ENCODE measurements around the gene TOMM40.
"Not testable (repeated sequence)": the region's sequence is repeated elsewhere in the genome, so short reads cannot be mapped to it uniquely, and the experiment has no call there.

TOMM40 gene

DNA sequence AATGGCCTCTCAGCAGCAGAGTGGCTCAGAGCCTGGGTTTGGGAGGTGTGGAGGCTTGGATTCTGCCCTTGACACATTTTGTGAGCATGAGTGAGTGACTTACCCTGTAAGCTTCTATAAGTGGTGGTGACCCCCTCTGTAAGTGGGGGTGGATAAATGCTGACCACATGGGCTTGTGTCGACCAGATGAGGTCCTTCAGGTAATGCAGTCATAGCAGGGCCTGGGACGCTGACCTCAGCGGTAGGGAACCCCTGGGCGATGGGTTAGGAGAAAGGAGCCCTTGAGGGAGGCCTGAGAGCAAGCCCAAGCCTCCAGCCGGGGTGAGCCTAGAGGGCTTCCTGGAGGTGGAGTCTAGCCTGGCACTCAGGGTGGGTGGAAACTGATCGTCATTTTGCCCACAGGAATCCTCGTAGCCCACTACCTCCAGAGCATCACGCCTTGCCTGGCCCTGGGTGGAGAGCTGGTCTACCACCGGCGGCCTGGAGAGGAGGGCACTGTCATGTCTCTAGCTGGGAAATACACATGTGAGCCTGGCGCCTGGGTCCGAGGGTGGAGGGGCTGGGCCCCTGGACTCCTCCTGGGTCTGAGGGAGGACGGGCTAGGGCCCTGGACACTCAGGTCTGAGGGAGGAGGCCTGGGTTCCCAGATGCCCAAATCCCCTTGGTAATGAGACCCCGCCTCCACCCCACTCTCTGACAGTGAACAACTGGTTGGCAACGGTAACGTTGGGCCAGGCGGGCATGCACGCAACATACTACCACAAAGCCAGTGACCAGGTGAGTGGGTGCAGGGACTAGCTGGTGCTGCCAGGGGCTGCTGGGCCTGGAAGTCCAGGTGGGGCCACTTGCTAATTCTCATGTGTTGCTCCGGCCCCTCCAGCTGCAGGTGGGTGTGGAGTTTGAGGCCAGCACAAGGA, 9.5 kb downstream of the TOMM40 start:
- Histone ChIP-seq H3K9ac (ENCODE audit: low read depth, low read length) (no peak overlapping the region), H3K9me3 (ENCODE audit: control insufficient read depth, insufficient read depth, low read length) (no peaks in the 10 kb centered on the region), H3K4me1 (ENCODE audit: insufficient read depth, low read length) (peaks cover 12% of the 10 kb centered on the region; the same call in 1 of the 2 replicates), H3K36me3 (ENCODE audit: insufficient read depth, low read length) (peaks cover 13% of the 10 kb centered on the region)

DNA sequence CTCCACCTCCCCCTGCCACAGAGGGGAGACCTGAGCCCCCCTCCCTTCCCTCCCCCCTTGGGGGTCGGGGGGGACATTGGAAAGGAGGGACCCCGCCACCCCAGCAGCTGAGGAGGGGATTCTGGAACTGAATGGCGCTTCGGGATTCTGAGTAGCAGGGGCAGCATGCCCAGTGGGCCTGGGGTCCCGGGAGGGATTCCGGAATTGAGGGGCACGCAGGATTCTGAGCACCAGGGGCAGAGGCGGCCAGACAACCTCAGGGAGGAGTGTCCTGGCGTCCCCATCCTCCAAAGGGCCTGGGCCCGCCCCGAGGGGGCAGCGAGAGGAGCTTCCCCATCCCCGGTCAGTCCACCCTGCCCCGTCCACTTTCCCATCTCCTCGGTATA, 12.2 kb downstream of the TOMM40 start:
- Histone ChIP-seq H3K36me3 (ENCODE audit: insufficient read depth, low read length) (peaks cover 19% of the 10 kb centered on the region), H3K9me3 (ENCODE audit: control insufficient read depth, insufficient read depth, low read length) (no peaks in the 10 kb centered on the region), H3K4me1 (ENCODE audit: insufficient read depth, low read length) (peaks cover 12% of the 10 kb centered on the region; the same call in 1 of the 2 replicates), H3K9ac (ENCODE audit: low read depth, low read length) (no peak overlapping the region)

DNA sequence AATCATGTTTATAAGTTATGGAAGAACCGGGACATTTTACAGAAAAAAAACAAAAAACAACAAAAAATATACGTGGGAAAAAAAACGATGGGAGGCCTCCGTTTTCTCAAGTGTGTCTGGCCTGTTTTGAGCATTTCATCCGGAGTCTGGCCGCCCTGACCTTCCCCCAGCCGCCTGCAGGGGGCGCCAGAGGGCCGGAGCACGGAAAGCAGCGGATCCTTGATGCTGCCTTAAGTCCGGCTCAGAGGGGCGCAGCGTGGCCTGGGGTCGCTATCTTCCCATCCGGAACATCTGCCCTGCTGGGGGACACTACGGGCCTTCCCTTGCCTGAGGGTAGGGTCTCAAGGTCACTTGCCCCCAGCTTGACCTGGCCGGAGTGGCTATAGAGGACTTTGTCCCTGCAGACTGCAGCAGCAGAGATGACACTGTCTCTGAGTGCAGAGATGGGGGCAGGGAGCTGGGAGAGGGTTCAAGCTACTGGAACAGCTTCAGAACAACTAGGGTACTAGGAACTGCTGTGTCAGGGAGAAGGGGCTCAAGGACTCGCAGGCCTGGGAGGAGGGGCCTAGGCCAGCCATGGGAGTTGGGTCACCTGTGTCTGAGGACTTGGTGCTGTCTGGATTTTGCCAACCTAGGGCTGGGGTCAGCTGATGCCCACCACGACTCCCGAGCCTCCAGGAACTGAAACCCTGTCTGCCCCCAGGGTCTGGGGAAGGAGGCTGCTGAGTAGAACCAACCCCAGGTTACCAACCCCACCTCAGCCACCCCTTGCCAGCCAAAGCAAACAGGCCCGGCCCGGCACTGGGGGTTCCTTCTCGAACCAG, 12.8 kb downstream of the TOMM40 start:
- H3K9ac ChIP-seq (ENCODE audit: low read depth, low read length): no peak overlapping the region; the same call in 1 of the 2 replicates
- peaks cover 19% of the 10 kb centered on the region for H3K36me3 ChIP-seq (ENCODE audit: insufficient read depth, low read length)
- peaks cover 12% of the 10 kb centered on the region; the same call in 1 of the 2 replicates for H3K4me1 ChIP-seq (ENCODE audit: insufficient read depth, low read length)
- no peaks in the 10 kb centered on the region for H3K9me3 ChIP-seq (ENCODE audit: control insufficient read depth, insufficient read depth, low read length)

DNA sequence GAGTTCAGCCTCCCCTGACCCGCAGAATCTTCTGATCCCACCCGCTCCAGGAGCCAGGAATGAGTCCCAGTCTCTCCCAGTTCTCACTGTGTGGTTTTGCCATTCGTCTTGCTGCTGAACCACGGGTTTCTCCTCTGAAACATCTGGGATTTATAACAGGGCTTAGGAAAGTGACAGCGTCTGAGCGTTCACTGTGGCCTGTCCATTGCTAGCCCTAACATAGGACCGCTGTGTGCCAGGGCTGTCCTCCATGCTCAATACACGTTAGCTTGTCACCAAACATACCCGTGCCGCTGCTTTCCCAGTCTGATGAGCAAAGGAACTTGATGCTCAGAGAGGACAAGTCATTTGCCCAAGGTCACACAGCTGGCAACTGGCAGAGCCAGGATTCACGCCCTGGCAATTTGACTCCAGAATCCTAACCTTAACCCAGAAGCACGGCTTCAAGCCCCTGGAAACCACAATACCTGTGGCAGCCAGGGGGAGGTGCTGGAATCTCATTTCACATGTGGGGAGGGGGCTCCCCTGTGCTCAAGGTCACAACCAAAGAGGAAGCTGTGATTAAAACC, 13.5 kb downstream of the TOMM40 start:
- H3K4me1 ChIP-seq (ENCODE audit: insufficient read depth, low read length): peaks cover 12% of the 10 kb centered on the region; the same call in 1 of the 2 replicates
- peaks cover 21% of the 10 kb centered on the region for H3K36me3 ChIP-seq (ENCODE audit: insufficient read depth, low read length)
- no peak overlapping the region for H3K9ac ChIP-seq (ENCODE audit: low read depth, low read length)
- no peaks in the 10 kb centered on the region for H3K9me3 ChIP-seq (ENCODE audit: control insufficient read depth, insufficient read depth, low read length)

DNA sequence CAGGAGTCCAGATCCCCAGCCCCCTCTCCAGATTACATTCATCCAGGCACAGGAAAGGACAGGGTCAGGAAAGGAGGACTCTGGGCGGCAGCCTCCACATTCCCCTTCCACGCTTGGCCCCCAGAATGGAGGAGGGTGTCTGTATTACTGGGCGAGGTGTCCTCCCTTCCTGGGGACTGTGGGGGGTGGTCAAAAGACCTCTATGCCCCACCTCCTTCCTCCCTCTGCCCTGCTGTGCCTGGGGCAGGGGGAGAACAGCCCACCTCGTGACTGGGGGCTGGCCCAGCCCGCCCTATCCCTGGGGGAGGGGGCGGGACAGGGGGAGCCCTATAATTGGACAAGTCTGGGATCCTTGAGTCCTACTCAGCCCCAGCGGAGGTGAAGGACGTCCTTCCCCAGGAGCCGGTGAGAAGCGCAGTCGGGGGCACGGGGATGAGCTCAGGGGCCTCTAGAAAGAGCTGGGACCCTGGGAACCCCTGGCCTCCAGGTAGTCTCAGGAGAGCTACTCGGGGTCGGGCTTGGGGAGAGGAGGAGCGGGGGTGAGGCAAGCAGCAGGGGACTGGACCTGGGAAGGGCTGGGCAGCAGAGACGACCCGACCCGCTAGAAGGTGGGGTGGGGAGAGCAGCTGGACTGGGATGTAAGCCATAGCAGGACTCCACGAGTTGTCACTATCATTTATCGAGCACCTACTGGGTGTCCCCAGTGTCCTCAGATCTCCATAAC, 14.5 kb downstream of the TOMM40 start, which contains the start of gene APOE:
APOE (plus strand) TSS at position 360 of the 724 bp plus-strand sequence. CDS start 829 bp downstream, outside the sequence.
- Histone ChIP-seq H3K9me3 (ENCODE audit: control insufficient read depth, insufficient read depth, low read length) (no peaks in the 10 kb centered on the region), H3K4me1 (ENCODE audit: insufficient read depth, low read length) (peaks cover 12% of the 10 kb centered on the region; the same call in 1 of the 2 replicates), H3K9ac (ENCODE audit: low read depth, low read length) (peak within 1 kb of the TSS; percentile 91), H3K36me3 (ENCODE audit: insufficient read depth, low read length) (peaks cover 16% of the 10 kb centered on the region)

DNA sequence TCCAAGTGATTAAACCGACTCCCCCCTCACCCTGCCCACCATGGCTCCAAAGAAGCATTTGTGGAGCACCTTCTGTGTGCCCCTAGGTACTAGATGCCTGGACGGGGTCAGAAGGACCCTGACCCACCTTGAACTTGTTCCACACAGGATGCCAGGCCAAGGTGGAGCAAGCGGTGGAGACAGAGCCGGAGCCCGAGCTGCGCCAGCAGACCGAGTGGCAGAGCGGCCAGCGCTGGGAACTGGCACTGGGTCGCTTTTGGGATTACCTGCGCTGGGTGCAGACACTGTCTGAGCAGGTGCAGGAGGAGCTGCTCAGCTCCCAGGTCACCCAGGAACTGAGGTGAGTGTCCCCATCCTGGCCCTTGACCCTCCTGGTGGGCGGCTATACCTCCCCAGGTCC, 16.6 kb downstream of the TOMM40 start:
- peaks cover 14% of the 10 kb centered on the region for H3K4me1 ChIP-seq (ENCODE audit: insufficient read depth, low read length)
- H3K36me3 ChIP-seq (ENCODE audit: insufficient read depth, low read length): peaks cover 16% of the 10 kb centered on the region
- no peak overlapping the region for H3K9ac ChIP-seq (ENCODE audit: low read depth, low read length)
- H3K9me3 ChIP-seq (ENCODE audit: control insufficient read depth, insufficient read depth, low read length): no peaks in the 10 kb centered on the region

DNA sequence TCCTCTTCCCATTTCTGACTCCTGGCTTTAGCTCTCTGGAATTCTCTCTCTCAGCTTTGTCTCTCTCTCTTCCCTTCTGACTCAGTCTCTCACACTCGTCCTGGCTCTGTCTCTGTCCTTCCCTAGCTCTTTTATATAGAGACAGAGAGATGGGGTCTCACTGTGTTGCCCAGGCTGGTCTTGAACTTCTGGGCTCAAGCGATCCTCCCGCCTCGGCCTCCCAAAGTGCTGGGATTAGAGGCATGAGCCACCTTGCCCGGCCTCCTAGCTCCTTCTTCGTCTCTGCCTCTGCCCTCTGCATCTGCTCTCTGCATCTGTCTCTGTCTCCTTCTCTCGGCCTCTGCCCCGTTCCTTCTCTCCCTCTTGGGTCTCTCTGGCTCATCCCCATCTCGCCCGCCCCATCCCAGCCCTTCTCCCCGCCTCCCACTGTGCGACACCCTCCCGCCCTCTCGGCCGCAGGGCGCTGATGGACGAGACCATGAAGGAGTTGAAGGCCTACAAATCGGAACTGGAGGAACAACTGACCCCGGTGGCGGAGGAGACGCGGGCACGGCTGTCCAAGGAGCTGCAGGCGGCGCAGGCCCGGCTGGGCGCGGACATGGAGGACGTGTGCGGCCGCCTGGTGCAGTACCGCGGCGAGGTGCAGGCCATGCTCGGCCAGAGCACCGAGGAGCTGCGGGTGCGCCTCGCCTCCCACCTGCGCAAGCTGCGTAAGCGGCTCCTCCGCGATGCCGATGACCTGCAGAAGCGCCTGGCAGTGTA, 17.2 kb downstream of the TOMM40 start:
- Histone ChIP-seq H3K9me3 (ENCODE audit: control insufficient read depth, insufficient read depth, low read length) (no peaks in the 10 kb centered on the region), H3K36me3 (ENCODE audit: insufficient read depth, low read length) (peaks cover 16% of the 10 kb centered on the region), H3K4me1 (ENCODE audit: insufficient read depth, low read length) (peaks cover 19% of the 10 kb centered on the region), H3K9ac (ENCODE audit: low read depth, low read length) (no peak overlapping the region)

DNA sequence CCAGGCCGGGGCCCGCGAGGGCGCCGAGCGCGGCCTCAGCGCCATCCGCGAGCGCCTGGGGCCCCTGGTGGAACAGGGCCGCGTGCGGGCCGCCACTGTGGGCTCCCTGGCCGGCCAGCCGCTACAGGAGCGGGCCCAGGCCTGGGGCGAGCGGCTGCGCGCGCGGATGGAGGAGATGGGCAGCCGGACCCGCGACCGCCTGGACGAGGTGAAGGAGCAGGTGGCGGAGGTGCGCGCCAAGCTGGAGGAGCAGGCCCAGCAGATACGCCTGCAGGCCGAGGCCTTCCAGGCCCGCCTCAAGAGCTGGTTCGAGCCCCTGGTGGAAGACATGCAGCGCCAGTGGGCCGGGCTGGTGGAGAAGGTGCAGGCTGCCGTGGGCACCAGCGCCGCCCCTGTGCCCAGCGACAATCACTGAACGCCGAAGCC, 17.8 kb downstream of the TOMM40 start:
- Histone ChIP-seq H3K36me3 (ENCODE audit: insufficient read depth, low read length) (peaks cover 16% of the 10 kb centered on the region), H3K4me1 (ENCODE audit: insufficient read depth, low read length) (peaks cover 18% of the 10 kb centered on the region), H3K9ac (ENCODE audit: low read depth, low read length) (no peak overlapping the region), H3K9me3 (ENCODE audit: control insufficient read depth, insufficient read depth, low read length) (no peaks in the 10 kb centered on the region)

DNA sequence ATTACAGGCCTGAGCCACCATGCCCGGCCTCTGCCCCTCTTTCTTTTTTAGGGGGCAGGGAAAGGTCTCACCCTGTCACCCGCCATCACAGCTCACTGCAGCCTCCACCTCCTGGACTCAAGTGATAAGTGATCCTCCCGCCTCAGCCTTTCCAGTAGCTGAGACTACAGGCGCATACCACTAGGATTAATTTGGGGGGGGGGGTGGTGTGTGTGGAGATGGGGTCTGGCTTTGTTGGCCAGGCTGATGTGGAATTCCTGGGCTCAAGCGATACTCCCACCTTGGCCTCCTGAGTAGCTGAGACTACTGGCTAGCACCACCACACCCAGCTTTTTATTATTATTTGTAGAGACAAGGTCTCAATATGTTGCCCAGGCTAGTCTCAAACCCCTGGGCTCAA, 18.7 kb downstream of the TOMM40 start:
- no peak overlapping the region for H3K9ac ChIP-seq (ENCODE audit: low read depth, low read length)
- peaks cover 16% of the 10 kb centered on the region for H3K36me3 ChIP-seq (ENCODE audit: insufficient read depth, low read length)
- no peaks in the 10 kb centered on the region for H3K9me3 ChIP-seq (ENCODE audit: control insufficient read depth, insufficient read depth, low read length)
- H3K4me1 ChIP-seq (ENCODE audit: insufficient read depth, low read length): peaks cover 14% of the 10 kb centered on the region

DNA sequence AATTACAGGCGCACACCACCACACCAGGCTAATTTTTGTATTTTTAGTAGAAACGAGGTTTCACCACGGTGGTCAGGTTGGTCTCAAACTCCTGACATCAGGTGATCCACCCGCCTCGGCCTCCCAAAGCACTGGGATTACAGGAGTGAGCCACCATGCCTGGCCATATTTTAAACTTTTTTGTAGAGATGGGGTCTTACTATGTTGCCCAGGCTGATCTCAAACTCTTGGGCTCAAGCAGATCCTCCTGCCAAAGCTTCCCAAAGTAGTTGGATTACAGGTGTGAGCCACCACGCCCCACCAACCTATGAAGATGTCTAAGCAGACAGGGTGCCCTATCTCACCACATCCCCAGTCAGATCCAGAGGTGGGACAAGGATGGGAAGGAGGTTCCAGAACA, 20.8 kb downstream of the TOMM40 start:
- Histone ChIP-seq H3K36me3 (ENCODE audit: insufficient read depth, low read length) (peaks cover 12% of the 10 kb centered on the region), H3K4me1 (ENCODE audit: insufficient read depth, low read length) (peaks cover 12% of the 10 kb centered on the region)
- H3K9me3 ChIP-seq (ENCODE audit: control insufficient read depth, insufficient read depth, low read length); H3K9ac ChIP-seq (ENCODE audit: low read depth, low read length): not testable (repeated sequence)

DNA sequence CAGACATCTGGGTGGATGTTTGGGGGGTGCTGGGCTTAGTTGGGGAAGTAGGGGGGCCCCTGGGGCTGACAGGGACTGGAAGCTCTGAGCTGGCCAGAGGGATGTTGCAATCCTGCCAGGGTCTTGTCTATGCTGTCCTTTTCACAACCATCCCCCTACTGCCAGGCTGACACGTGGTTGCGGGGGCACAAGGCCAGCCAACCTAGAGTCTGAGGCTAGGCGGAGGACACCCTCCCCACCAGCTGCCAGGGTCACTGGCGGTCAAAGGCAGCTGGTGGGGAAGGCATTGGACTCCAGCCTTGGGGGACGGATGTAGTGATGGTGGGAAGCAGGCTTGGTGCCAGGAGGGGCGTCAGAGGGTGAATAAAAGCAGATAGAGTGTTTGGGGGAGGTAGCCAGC, 21.8 kb downstream of the TOMM40 start:
- Histone ChIP-seq H3K9me3 (ENCODE audit: control insufficient read depth, insufficient read depth, low read length) (no peaks in the 10 kb centered on the region), H3K4me1 (ENCODE audit: insufficient read depth, low read length) (peaks cover 12% of the 10 kb centered on the region), H3K36me3 (ENCODE audit: insufficient read depth, low read length) (peaks cover 3% of the 10 kb centered on the region; the same call in 1 of the 2 replicates), H3K9ac (ENCODE audit: low read depth, low read length) (no peak overlapping the region)

DNA sequence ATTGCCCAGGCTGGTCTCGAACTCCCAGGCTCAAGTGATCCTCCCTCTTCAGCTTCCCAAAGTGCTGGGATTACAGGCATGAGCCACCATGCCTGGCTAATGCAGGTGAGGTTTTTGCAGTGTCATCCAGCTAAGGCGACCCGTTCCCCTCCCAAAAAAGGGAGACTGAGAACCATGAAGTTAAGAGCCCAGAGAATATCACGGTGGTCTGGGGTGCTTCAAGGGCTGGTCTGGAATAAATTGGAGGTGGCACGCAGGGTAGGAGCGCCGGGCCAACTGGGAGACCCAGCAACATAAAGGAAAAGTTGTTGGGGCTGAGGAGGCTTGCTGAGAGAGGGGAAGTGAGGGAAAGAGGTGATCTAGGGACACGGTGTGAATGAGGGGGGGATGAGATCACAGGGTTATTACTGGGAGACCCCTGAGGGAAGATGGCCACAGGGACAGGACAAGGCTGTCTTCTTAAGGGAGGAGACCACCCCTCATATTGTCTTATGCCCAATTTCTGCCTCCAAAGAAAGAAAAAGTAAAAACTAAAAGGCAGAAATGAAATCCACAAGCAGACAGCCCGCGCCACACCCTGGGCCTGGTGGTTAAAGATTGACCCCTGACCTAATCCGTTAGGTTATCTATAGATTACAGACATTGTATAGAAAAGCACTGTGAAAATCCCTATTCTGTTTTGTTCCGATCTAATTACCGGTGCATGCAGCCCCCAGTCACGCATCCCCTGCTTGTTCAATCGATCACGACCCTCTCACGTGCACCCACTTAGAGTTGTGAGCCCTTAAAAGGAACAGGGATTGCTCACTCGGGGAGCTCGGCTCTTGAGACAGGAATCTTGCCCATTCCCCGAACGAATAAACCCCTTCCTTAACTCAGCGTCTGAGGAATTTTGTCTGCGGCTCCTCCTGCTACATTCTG, 22.7 kb downstream of the TOMM40 start:
- Histone ChIP-seq H3K4me1 (ENCODE audit: insufficient read depth, low read length) (peaks cover 12% of the 10 kb centered on the region), H3K9ac (ENCODE audit: low read depth, low read length) (peak overlapping the region; percentile 66)
- H3K9me3 ChIP-seq (ENCODE audit: control insufficient read depth, insufficient read depth, low read length); H3K36me3 ChIP-seq (ENCODE audit: insufficient read depth, low read length): not testable (repeated sequence)

Data from ES-I3 (cell line).